HG03432 (cell line): Measurements from ENCODE around the gene PAK4.
"Not testable (repeated sequence)": the region's sequence is repeated elsewhere in the genome, so short reads cannot be mapped to it uniquely, and the experiment has no call there.

ENCODE experiments used
- ATAC-seq: cut with Tn5 transposase; IDR thresholded peaks from one replicate; pipeline ENCODE4 v1.9.1; 2021; ENCODE audit warnings: mild to moderate bottlenecking, moderate library complexity; ENCODE audit not compliant: unreplicated experiment

PAK4 gene

GRCh38 chr19:39125554-39126311 lies at the start of gene PAK4:
Gene PAK4, plus strand, starts transcription at chr19:39125786. Its CDS starts 43,768 bp downstream, at chr19:39169554.
- peak; percentile 90 for ATAC-seq

GRCh38 chr19:39077323-39077722 lies 48.3 kb upstream of the PAK4 start:
- no peak for ATAC-seq

- ATAC-seq = no peak
Observed at GRCh38 chr19:39078436-39079200, 47.0 kb upstream of the PAK4 start.

- no peak for ATAC-seq
Observed at GRCh38 chr19:39080431-39080830, 45.2 kb upstream of the PAK4 start.

GRCh38 chr19:39082167-39082566 lies 43.4 kb upstream of the PAK4 start:
- ATAC-seq = no peak

GRCh38 chr19:39082745-39083598 lies 42.6 kb upstream of the PAK4 start:
- no peak for ATAC-seq

- ATAC-seq = no peak
Observed at GRCh38 chr19:39083599-39083982, 42.0 kb upstream of the PAK4 start.

GRCh38 chr19:39083983-39084731 lies 41.4 kb upstream of the PAK4 start, which contains the start of gene ACP7:
Gene ACP7, plus strand, starts transcription at chr19:39084368. Its CDS starts 902 bp downstream, at chr19:39085270.
- ATAC-seq = no peak

- no peak for ATAC-seq
Observed at GRCh38 chr19:39084732-39085080, 40.9 kb upstream of the PAK4 start.

- ATAC-seq = no peak
Observed at GRCh38 chr19:39085392-39085791, 40.2 kb upstream of the PAK4 start.

- no peak for ATAC-seq
Observed at GRCh38 chr19:39086386-39086785, 39.2 kb upstream of the PAK4 start.

- no peak for ATAC-seq
Observed at GRCh38 chr19:39087907-39088686, 37.5 kb upstream of the PAK4 start.

- ATAC-seq = not testable (repeated sequence)
Observed at GRCh38 chr19:39090016-39090415, 35.6 kb upstream of the PAK4 start.

GRCh38 chr19:39090881-39091280 lies 34.7 kb upstream of the PAK4 start:
- ATAC-seq = no peak

- ATAC-seq = not testable (repeated sequence)
Observed at GRCh38 chr19:39095799-39096540, 29.6 kb upstream of the PAK4 start.

GRCh38 chr19:39097299-39097698 lies 28.3 kb upstream of the PAK4 start:
- no peak for ATAC-seq

- ATAC-seq = no peak
Observed at GRCh38 chr19:39097721-39098120, 27.9 kb upstream of the PAK4 start.

GRCh38 chr19:39098365-39099269 lies 27.0 kb upstream of the PAK4 start:
- no peak for ATAC-seq
